Measurements from ENCODE around the gene CMC4.

- TF ChIP-seq EZH2 (IDR thresholded peaks at IDR 0.05; ENCODE audit: insufficient read depth, poor library complexity, severe bottlenecking) (no peak), EZH2phosphoT487 (IDR thresholded peaks at IDR 0.05; ENCODE audit: insufficient read depth, low read depth) (no peak)
Observed at GRCh38 chrX:155069414-155069813, 1.5 kb downstream of the CMC4 start.
